ENCODE results near the gene LRP8. TPM values are rescaled to one million over a fixed set of nuclear protein-coding genes. Genes with fewer than 3 reads are reported as not detected.

Gene LRP8
- total and polyA plus RNA-seq, 9 of the 15 experiments (the other 6 are each of a cell fraction or from before 2014, with no cell fraction given) = 7.1 to 56.1 (median 31.3) TPM

GRCh38 chr1:53344921-53345838 is 17.3 kb upstream of the LRP8 start:
- FAIRE-seq = no peak
- no peak overlapping the region for H3K27ac ChIP-seq (ENCODE audit: extremely low read depth, low read depth, low read length)
- no peaks in the 10 kb centered on the region for H4K20me1 ChIP-seq (replicated peaks; ENCODE audit: control insufficient read depth, insufficient read depth, low read length)
- no peak overlapping the region for H3K9ac ChIP-seq (ENCODE audit: insufficient read depth in 1 of 2, low read depth in 2 of 2, low read length in 2 of 2)
- peaks cover 0 to 6% of the 10 kb centered on the region in 2 experiments; a peak in 2 of 5 replicates for H3K4me1 ChIP-seq (replicated peaks in 1 of 2; ENCODE audit: control insufficient read depth in 2 of 2, insufficient read depth in 2 of 2, low read length in 2 of 2)
- POLR2A ChIA-PET = interaction anchor here (0.8 kb wide), 1 partner anchor 23 kb away, joined by 3 read pairs; no protein-coding TSS in a partner anchor
- TF ChIP-seq PREB (CRISPR knock-in tag; IDR thresholded peaks at IDR 0.05) (no peak), BCL6 (CRISPR knock-in tag; IDR thresholded peaks at IDR 0.05) (no peak), TFE3 (CRISPR knock-in tag; IDR thresholded peaks at IDR 0.05) (no peak), ZNF175 (CRISPR knock-in tag; IDR thresholded peaks at IDR 0.05; ENCODE audit: low read depth) (no peak), MYBL2 (IDR thresholded peaks at IDR 0.05; ENCODE audit: low read depth) (no peak), MYBL2 (CRISPR knock-in tag; IDR thresholded peaks at IDR 0.05; ENCODE audit: borderline replicate concordance) (no peak), POLR2AphosphoS5 (IDR thresholded peaks at IDR 0.05; ENCODE audit: control insufficient read depth, insufficient read depth, low read depth, low read length) (no peak)
- CTCF ChIA-PET (ENCODE audit: low intra/inter-chr PET ratio) = no interaction called here
- H3K4me3 ChIP-seq = no peak overlapping the region
- in situ Hi-C loops (cut with MboI) (no loop called here), intact Hi-C loops (cut with micrococcal nuclease) (no loop called here)
- DNase-seq (ENCODE audit: extremely low read depth in 1 of 4, low spot score in 3 of 4) = no peak
- no peaks in the 10 kb centered on the region for H3K36me3 ChIP-seq (ENCODE audit: control insufficient read depth, insufficient read depth, low read length)
- 7% methylated on average over 11 of the region's 11 CpGs for WGBS (ENCODE audit: insufficient coverage, low coverage, missing lambda C conversion rate)
- H2AFZ ChIP-seq (ENCODE audit: low read depth, low read length) = no peak overlapping the region
- no peak for ATAC-seq
- no peak overlapping the region for H3K4me2 ChIP-seq (ENCODE audit: insufficient read depth, low read length)
- BruUV-seq (replicated peaks) = no TSS peak
- no peaks in the 10 kb centered on the region for H3K9me3 ChIP-seq (replicated peaks; ENCODE audit: control insufficient read depth, insufficient read depth, low read depth, low read length)
- no peaks in the 10 kb centered on the region for H3K9me1 ChIP-seq (ENCODE audit: control insufficient read depth, insufficient read depth, low read length)
- no peaks in the 10 kb centered on the region for H3K79me2 ChIP-seq (ENCODE audit: control insufficient read depth, insufficient read depth, low read length)
- peaks cover 22 to 67% of the 10 kb centered on the region in 2 experiments for H3K27me3 ChIP-seq (ENCODE audit: control insufficient read depth in 2 of 2, insufficient read depth in 2 of 2, low read length in 2 of 2)

Measured in K562 (cell line).